Measurements from ENCODE around the gene SDF4.

Gene SDF4

DNA sequence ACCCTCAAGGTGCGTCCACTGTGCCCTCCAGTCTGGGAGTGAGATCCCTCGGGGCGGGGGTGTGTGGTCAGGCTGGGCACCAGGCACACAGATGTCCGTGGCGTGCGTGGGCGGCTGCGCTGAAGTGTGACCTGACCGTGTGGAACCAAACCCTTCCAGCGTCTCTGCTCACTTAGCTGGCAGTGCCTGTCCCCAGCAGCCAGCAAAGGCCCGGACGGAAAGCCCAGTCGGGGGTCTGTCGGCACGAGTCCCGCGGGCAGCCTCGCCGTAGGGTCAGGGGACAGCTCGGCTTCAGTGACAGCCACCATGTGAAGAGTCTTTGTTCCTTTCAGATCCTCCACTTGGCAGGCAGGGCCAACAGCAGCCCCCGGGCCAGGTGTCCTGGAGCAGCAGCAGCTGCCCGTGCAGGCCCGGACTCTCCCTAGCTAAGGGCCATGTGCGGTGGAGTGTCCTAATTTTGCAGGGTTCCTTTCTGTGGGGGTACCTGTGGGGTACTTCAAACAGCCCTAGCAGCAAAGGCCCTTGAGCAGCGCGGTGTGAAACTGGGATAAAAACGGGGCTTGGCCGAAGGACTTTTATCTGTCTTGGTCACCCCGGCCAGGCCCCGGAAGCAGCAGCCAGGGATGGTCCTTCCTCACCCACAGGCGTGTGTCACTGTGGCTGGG lies 46.6 kb downstream of the SDF4 start:
- Histone ChIP-seq H3K4me1 (ENCODE audit: insufficient read depth, low read length) (no peaks in the 10 kb centered on the region), H3K4me3 (ENCODE audit: low read depth in 1 of 2, low read length in 2 of 2) (no peak overlapping the region), H3K79me2 (ENCODE audit: insufficient read depth, low read length) (no peaks in the 10 kb centered on the region), H3K27me3 (ENCODE audit: insufficient read depth, low read length, poor library complexity) (no peaks in the 10 kb centered on the region), H4K20me1 (ENCODE audit: insufficient read depth, low read length) (no peaks in the 10 kb centered on the region; the same call in 1 of the 2 replicates), H3K36me3 (ENCODE audit: insufficient read depth, low read length) (no peaks in the 10 kb centered on the region), H3K9ac (ENCODE audit: low read depth, low read length) (no peak overlapping the region), H3K27ac (ENCODE audit: low read length) (no peak overlapping the region), H3K9me3 (ENCODE audit: insufficient read depth, low read length, severe bottlenecking) (no peaks in the 10 kb centered on the region), H3K4me2 (ENCODE audit: insufficient read depth, low read length) (no peak overlapping the region), H2AFZ (ENCODE audit: low read depth, low read length) (no peak overlapping the region)
- ATAC-seq (ENCODE audit: insufficient read depth, low read depth), result no peak
- TF ChIP-seq EZH2 (IDR thresholded peaks at IDR 0.05; ENCODE audit: borderline replicate concordance, low read depth, low read length, severe bottlenecking), result no peak
- TF ChIP-seq, protein P1, sequence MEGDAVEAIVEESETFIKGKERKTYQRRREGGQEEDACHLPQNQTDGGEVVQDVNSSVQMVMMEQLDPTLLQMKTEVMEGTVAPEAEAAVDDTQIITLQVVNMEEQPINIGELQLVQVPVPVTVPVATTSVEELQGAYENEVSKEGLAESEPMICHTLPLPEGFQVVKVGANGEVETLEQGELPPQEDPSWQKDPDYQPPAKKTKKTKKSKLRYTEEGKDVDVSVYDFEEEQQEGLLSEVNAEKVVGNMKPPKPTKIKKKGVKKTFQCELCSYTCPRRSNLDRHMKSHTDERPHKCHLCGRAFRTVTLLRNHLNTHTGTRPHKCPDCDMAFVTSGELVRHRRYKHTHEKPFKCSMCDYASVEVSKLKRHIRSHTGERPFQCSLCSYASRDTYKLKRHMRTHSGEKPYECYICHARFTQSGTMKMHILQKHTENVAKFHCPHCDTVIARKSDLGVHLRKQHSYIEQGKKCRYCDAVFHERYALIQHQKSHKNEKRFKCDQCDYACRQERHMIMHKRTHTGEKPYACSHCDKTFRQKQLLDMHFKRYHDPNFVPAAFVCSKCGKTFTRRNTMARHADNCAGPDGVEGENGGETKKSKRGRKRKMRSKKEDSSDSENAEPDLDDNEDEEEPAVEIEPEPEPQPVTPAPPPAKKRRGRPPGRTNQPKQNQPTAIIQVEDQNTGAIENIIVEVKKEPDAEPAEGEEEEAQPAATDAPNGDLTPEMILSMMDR (IDR thresholded peaks at IDR 0.05; ENCODE audit: borderline replicate concordance, extremely low read depth, low read length, poor library complexity, severe bottlenecking), result no peak
- no peak for DNase-seq

DNA sequence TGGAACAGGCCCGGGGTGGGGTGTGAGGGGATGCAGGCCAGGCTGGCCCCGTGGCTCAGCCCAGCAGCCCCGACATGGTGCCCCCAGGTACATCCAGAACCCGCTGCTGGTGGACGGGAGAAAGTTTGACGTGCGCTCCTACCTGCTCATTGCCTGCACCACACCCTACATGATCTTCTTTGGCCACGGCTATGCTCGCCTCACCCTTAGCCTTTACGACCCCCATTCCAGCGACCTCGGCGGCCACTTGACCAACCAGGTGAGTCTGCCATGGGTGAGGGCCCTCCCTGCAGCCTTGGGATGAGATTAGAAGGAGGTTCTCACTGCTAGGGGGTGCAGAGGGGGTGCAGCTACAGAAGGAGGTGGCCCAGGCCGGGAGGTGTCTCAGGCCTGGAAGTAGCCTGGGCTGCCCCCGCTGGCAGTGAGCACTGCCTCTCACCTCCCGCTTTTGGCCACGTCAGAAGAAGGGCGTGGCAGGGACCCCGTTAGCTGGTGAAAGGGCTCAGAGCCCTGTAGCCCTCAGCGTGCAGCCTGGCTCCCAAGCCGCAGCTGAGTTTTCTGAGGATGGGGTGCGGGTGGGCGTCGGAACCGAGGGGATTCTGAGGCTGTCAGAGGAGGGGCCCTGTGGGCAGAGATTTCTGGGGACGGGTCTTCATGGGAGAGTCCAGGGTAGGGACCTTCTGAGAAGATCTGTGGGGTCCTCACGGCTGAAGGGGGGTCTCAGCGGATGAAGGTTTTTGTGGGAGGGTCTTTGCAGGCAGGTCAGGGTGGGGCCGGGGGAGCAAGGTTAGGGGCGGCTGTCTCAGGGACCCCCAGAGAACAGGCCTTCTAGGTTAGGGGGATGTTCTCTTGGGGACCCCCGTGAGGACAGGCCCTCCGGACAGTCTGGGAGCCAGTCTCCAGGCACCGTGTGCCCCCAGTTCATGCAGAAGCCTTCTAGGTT lies 47.7 kb downstream of the SDF4 start:
- H4K20me1 ChIP-seq (ENCODE audit: insufficient read depth, low read length), result no peaks in the 10 kb centered on the region; the same call in 1 of the 2 replicates
- DNase-seq, result no peak
- H3K4me1 ChIP-seq (ENCODE audit: insufficient read depth, low read length), result no peaks in the 10 kb centered on the region
- no peaks in the 10 kb centered on the region for H3K9me3 ChIP-seq (ENCODE audit: insufficient read depth, low read length, severe bottlenecking)
- H3K4me2 ChIP-seq (ENCODE audit: insufficient read depth, low read length), result no peak overlapping the region
- no peaks in the 10 kb centered on the region for H3K79me2 ChIP-seq (ENCODE audit: insufficient read depth, low read length)
- no peak overlapping the region for H3K27ac ChIP-seq (ENCODE audit: low read length)
- TF ChIP-seq, protein P1 (IDR thresholded peaks at IDR 0.05; ENCODE audit: borderline replicate concordance, extremely low read depth, low read length, poor library complexity, severe bottlenecking), result no peak
- no peak for TF ChIP-seq EZH2 (IDR thresholded peaks at IDR 0.05; ENCODE audit: borderline replicate concordance, low read depth, low read length, severe bottlenecking)
- no peaks in the 10 kb centered on the region for H3K27me3 ChIP-seq (ENCODE audit: insufficient read depth, low read length, poor library complexity)
- H2AFZ ChIP-seq (ENCODE audit: low read depth, low read length), result no peak overlapping the region
- no peak for ATAC-seq (ENCODE audit: insufficient read depth, low read depth)
- H3K9ac ChIP-seq (ENCODE audit: low read depth, low read length), result no peak overlapping the region
- no peak overlapping the region for H3K4me3 ChIP-seq (ENCODE audit: low read depth in 1 of 2, low read length in 2 of 2)
- no peaks in the 10 kb centered on the region for H3K36me3 ChIP-seq (ENCODE audit: insufficient read depth, low read length)

DNA sequence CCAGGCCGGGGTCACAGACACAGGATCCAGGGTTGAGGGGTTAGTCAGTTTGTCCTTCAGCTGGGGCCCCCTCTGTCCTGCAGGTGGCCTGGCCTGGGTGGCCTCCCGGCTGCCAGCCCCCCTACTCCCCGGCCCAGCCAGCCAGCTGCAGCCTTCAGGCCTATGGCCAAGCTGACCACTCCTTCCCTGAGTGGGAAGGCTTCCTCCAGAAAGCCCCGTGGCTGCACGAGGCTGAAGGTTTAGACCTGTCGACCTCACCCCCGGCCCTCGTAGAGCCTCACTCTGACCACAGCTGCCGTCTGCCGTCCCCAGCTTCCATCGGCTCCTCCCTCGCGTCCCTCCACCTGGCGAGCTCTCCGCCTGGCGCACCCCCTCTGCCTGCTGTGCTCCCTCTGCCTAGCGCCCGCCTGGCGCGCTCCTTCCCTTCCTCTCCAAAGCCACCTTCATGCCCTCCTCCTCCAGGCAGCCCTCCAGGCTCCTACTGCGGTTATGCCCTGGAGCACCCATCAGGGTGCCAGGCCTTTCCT lies 48.5 kb downstream of the SDF4 start:
- Histone ChIP-seq H3K4me1 (ENCODE audit: insufficient read depth, low read length) (no peaks in the 10 kb centered on the region), H3K4me3 (ENCODE audit: low read depth in 1 of 2, low read length in 2 of 2) (no peak overlapping the region), H3K36me3 (ENCODE audit: insufficient read depth, low read length) (no peaks in the 10 kb centered on the region), H3K4me2 (ENCODE audit: insufficient read depth, low read length) (no peak overlapping the region), H2AFZ (ENCODE audit: low read depth, low read length) (no peak overlapping the region), H3K79me2 (ENCODE audit: insufficient read depth, low read length) (no peaks in the 10 kb centered on the region), H3K9ac (ENCODE audit: low read depth, low read length) (no peak overlapping the region), H3K27ac (ENCODE audit: low read length) (no peak overlapping the region), H3K9me3 (ENCODE audit: insufficient read depth, low read length, severe bottlenecking) (no peaks in the 10 kb centered on the region), H4K20me1 (ENCODE audit: insufficient read depth, low read length) (no peaks in the 10 kb centered on the region; the same call in 1 of the 2 replicates), H3K27me3 (ENCODE audit: insufficient read depth, low read length, poor library complexity) (no peaks in the 10 kb centered on the region)
- no peak for TF ChIP-seq EZH2 (IDR thresholded peaks at IDR 0.05; ENCODE audit: borderline replicate concordance, low read depth, low read length, severe bottlenecking)
- TF ChIP-seq, protein P1 (IDR thresholded peaks at IDR 0.05; ENCODE audit: borderline replicate concordance, extremely low read depth, low read length, poor library complexity, severe bottlenecking), result no peak
- no peak for DNase-seq
- no peak for ATAC-seq (ENCODE audit: insufficient read depth, low read depth)

All from DND-41 (cell line).